NOMO-1 (cell line): Measurements from ENCODE around the gene ATP11A.
"Not testable (repeated sequence)": the region's sequence is repeated elsewhere in the genome, so short reads cannot be mapped to it uniquely, and the experiment has no call there.

ENCODE experiments used
- DNase-seq, 2 experiments: peaks; one replicate each; lab custom pipeline; 2025; ENCODE audit not compliant: unreplicated experiment in 2 of 2; lab: John Stamatoyannopoulos, UW

The ATP11A gene

GRCh38 chr13:112708560-112709240, 18.9 kb downstream of the ATP11A start:
- no peak for DNase-seq

DNA sequence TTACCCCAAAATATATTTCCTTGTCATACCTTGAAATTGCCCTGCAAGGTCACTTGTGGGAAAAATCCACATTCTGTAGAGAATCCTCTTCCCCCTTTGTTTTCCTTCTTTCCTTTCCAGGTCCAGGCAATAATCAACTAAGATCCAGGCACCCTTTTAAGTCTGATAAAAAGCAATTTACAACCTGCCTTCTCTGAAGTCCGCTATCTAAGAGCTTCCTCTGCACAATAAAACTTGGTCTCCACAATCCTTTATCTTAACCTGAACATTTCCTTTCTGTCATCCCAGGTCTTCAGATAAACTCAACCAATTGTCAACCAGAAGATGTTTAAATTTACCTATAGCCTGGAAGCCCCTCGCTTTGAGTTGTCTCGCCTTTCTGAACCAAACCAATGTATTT, 19.5 kb downstream of the ATP11A start:
- DNase-seq, result not testable (repeated sequence)

DNA sequence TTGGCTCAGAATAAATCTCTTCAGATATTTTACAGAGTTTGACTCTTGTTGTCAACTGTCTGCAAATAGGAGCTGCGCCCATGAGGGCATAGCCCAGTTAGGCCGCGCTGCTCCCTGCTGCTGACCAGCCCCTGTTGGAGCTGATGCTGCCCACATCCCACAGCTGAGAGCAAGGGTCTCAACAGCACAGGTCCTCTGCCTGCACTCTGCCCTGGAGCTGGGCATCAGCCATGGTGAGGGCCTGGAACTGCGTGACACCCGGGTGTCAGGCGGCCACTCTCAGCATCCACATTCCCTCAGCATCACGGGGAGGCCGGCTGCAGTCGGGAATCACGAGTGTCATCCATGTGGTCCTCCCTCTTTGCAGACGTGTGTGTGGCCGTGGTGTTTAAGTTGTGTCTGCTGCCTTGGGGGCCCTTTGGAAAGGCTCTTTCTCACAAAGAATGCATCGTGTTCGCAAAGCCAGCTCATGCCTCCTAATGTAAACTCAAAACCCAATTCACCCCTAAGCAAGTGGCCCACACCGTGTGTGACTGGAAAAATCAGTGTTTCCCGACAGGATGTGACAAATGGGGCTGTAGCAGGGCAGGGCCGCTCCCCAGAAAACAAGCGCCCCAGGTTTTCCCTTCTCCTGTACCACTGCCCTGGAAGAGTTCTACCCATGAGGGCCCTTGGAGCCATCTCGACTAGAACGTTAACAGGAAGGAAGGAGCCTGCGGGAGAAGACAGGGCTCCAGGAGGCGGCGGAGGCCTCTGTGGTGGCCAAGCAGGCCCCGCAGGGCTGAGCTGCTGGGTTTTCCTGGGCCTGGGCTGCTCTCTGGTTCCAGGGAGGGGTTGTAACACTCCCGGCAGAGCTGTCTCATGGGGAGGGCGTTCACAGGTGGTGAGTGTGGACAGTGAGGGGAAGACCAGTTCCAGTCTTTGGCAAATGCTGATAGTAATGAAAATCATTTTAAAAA, 20.3 kb downstream of the ATP11A start:
- no peak for DNase-seq

DNA sequence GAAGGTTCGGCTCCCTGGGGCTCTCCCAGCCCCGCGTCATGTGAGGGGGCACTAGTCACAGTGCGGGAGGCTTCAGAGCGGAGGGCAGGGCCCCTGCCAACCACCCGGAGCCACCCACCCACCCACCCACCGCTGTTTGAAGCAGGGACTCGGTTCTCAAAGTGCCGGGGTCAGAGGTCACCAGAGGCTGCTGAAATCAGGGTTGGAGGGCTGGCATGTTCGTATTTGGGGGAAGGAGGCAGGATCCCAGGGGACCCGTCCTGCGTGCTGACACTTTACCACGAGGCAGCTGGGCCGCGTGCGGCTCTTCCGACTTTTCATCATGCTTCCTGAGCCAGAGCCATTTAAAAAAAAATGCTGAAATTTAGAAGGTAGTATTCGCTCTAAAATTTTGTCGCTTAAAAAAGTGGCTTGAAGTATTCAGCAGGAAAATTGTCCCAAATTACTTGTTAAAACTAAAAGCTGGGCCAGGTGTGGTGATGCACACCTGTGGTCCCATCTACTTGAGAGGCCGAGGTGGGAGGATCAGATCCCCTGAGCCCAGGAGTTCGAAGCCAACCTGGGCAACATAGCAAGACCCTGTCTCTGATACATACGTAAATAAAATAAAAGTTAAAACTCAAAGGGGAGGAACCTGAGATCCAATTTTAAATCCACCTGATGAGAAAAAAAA, 21.2 kb downstream of the ATP11A start:
- no peak for DNase-seq

DNA sequence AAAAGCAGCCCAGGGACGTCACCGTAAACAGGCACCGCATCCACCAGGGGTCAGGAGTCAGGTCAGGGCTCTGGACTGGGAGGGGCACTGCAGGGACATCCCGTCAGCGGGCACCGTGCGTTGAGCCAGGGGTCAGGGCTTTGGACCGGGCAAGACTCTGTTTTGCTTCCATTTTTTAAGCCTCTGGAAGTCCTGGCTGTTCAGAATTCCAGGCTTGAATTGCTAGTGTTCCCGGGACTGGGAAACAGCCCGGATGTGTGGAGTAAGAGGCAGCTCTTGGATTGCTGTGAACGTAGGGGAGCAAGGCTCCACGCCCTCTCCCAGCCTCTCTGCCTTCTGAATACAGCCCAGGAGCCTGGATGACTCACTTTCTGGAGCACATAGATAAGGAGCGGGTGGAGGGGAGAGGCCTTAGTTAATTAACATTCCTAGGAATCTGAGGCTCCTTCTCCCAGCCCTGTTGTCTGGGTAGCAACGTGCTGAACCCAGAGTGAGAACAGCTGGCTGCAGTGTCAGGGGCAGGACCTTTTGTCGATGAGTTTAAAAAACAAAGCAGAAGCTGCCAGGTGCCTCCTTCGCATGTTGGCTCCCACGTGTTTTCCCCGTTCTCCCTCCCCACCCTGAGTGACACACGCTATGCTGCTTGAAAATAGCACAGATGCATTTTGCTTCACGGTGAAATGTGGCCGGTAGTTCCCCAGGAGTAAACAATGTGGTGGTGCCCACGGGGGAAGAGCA, 21.9 kb downstream of the ATP11A start:
- no peak for DNase-seq

GRCh38 chr13:112712451-112713207, 22.8 kb downstream of the ATP11A start:
- no peak for DNase-seq

DNA sequence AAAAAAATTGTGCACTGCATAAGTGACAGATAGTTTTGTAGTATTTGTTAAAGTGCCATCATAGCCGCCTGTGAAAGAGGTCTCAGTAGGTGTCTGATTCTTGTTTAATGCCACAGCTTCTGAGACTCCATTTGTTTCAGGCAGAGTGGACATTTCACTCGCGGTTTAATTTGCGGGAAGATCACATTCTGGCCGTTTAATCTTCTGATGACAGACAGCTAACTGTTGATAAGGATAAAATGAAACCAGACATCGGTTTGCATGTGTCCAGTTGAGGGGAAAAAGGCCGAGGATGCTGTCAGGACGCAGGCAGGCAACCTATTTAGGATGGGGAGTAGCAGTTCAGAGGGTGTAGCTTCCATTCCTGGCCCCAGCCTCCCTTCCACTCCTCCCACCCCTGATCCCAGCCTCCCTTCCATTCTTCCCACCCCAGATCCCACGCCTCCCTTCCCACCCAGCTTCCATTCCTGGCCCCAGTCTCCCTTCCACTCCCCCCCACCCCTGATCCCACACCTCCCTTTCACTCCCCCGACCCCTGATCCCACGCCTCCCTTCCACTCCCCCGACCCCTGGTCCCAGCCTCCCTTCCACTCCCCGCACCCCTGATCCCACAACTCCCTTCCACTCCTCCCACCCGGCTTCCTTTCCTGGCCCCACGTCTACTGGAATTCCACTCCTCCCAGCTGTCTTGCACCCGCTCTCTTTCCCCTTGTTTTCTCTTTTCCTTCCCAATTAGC, 23.8 kb downstream of the ATP11A start:
- DNase-seq, result no peak

- DNase-seq, result no peak
These were observed 24.7 kb downstream of the ATP11A start for GRCh38 chr13:112714376-112715174.

DNA sequence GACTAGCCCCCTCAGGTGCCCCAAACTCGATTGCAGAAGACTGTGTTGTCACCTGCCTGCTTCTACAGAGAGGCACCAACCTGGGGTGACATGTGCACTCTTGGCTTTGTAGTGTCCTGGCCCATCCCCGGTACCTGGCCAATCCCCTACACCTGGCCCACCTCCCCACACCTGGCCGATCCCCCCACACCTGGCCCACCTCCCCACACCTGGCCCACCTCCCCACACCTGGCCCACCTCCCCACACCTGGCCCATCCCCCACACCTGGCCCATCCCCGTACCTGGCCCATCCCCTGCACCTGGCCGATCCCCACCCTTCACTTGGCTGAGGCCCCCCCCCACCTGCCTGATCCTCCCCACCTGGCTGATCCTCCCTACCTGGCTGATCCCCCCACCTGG, 25.4 kb downstream of the ATP11A start:
- no peak for DNase-seq

DNA sequence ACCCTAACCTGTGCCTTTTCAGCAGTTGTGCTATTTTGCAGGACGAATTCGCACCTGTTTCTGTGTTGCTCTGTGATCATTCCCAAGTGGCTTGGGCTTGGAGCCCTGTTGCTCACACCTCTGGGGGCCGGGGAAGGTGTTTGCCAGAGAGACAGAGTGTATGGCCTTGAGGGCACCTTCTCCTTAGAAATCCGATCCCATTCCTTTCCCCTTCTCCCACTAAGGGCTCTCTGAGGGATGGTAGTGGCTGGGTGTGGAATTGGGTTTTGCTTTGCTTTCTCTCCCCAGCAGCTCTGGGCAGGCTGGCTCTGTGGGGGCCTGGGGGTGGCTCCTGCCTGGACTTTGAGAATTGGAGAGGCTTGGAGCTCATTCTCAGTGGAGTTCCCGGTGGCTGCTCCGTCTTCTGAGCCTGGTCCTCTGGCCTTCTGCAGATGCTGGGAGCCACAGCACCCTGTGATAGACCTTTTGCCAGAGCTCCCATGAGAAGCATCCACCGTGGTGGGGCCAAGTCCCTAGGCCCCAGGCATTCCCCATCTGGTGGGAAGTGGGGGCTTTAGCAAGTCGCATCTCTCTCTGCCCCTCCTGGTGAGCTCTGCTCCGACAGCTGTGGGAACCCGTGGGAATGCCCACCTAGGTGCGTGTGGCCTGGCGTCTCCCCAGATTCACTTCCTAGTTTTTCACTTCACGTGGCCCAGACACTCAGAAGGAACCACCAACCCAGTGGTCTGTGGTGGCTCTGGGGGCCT, 26.1 kb downstream of the ATP11A start:
- DNase-seq, result no peak

GRCh38 chr13:112716461-112716820, 26.6 kb downstream of the ATP11A start:
- no peak for DNase-seq

DNA sequence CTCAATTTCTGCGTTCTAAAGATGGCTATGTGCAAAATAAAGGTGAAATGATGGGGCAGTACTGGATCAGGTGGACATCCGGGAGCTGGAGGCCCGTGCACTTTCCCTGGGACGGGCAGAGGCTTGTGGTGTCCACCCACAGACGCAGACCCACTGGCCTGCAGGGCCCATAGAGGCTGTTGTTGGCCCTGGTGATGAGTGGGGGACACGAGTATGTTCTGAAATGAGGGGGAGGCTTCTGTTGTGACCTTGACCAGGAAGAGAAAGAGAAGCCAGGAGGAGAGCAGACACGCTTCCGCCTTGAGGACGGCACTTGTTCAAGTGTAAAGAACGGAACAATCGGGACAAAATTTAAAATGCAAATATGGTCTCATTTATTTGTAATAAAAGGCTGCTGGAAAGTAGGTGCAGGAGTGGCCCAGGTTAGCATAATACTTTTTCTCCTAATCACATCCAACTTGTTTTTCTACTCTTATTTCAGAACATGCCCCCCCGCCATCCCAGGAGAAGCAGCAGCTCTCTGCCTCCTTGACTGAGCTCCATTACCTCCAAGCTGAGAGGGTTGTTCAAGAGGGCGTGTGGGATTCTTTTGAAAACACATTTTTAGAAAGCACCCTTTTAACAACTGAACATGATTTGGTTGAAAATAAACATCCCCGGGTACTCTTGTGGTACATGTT, 27.1 kb downstream of the ATP11A start:
- no peak for DNase-seq

DNA sequence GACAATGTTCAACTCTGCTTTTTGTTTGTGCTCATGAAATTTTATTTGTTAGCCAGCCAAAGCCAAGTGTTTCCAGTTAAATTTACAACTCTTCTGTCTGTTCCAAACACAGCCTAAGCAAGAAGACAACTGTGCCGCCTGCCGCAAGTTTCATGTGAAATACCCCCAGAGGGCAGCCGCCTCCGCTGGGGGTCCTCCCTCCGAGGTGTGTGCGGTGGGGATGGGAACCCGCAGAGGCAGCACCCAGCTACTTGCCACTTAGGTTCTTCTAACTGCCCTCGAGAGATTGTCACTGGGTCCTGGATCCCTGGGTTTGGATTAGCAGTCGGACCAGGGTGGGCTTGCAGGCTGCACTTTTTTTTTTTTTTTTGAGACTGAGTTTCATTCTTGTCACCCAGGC, 28.5 kb downstream of the ATP11A start:
- DNase-seq, result no peak

DNA sequence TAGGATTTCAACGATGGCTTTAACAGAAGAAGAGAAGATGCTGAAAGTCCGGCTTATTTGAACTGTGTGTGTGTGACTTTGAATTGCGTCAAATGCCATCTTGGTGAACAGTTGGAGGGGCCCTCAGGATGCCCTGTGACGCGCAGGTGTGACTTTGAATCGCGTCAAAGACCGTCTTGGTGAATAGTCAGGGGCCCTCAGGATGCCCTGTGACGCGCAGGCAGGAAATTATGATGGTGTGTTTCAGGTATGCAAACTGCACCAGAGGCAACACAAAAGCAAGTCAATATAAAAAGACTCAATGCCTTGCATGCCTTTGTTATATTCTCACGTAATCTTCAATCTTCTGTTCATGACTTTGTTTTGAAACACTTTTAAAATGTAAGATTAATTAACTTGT, 29.2 kb downstream of the ATP11A start:
- DNase-seq, result no peak

DNA sequence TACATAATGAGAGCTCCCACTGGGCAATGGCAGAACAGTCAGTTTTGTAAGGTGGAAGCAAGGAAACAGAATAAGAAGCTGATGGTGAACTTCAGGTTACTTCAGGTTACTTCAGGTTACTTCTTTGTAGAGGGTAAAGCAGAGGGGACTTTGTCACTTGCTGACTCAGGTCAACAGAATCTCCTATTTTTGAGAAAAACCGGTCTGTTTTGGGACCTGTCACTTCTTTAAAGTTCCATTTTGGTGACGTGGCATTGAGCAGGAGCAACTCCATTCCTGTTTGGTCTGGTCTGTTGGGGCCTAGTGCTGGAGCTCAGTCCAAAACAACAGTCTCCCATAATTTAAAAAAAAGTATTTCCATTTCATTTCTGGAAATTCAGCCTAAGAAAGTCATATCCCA, 29.7 kb downstream of the ATP11A start:
- no peak for DNase-seq

DNA sequence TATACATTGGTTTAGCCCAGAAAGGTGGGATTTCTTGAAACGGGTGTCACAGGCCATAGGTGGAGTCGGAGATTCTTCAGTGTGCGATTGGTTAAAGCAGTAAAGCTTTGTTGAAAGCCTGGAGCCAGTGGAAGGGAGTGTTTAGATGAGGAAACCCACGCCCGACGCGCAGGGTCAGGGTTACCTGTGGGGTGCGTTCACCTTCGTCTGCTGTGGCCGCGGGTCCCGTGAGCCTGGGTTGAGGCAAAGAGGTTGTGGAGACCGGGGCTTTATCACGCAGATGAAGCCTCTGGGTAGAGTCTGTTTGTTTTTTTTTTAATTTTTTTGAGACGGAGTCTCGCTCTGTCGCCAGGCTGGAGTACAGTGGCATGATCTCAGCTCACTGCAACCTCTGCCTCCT, 30.4 kb downstream of the ATP11A start:
- no peak for DNase-seq

DNA sequence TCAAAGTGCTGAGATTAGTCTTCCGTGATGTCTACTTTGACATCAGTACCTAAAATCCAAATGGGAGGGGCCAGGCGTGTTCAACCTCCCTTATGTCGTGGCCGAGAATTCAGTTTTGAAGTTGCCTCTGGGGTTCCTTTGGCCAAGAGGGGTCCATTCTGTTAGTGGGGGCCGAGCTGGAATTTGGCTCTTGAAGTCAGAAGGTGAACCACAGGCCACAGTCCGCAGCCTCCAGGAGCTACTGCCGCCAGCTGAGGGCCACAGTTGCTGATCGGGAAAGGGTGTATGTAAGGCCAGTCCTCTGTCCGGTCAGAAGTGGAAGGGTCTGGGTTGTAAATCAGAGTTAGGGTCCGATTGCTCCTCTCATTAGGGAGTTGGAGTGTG, 31.0 kb downstream of the ATP11A start:
- no peak for DNase-seq
